GM12801 (cell line): ENCODE measurements around the gene SBF1.

Experiments used
- CTCF ChIP-seq: IDR thresholded peaks from one replicate; pipeline ENCODE4 v1.5.1; 2011; ENCODE audit warnings: control low read depth; ENCODE audit not compliant: insufficient read length; ENCODE audit errors: extremely low read depth

The SBF1 gene

GRCh38 chr22:50481440-50482106 is 6.7 kb upstream of the SBF1 start, which contains the start of gene ADM2:
TSS of gene ADM2 (plus strand) at chr22:50481543. CDS start at chr22:50481848, 305 bp downstream.
- TF ChIP-seq CTCF: no peak

DNA sequence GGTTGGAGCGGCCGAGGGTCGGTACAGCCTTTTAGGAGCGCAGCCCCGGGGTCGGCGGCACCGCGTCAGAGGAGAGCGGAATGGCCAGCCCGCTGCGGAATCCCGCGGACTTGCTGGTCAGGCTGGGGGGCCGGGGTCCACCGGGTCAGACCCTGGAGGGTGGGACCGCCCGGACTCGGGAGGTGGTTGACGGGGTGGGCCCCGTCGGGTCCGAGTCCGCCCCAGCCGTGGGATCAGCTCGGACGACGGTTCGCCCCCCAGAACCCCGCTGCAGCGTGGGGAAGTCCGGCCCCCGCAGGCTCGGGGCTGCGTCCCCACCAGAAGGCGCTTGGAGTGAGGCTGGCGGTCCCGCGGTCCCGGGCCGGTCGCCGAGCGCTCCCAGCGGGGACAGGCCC is 6.2 kb upstream of the SBF1 start:
- no peak for TF ChIP-seq CTCF

DNA sequence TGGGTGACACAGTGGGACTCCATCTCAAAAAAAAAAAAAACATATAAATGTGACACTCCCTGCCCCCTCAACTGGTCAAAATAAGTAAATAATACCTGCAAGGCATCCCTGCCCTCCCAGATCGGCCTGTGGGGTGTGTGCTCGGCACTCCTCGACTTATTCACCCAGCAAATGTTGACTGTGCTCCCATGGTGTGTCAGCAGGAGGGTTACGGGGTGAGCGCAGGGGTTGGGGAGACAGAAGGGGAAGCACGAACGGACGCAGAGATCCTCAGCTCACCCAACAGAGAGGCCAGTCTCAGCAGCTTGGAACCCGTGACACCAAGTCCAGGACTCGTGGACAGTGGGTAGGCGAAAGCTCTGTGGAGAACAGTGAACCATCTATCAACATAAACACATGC is 4.9 kb upstream of the SBF1 start:
- no peak for TF ChIP-seq CTCF

DNA sequence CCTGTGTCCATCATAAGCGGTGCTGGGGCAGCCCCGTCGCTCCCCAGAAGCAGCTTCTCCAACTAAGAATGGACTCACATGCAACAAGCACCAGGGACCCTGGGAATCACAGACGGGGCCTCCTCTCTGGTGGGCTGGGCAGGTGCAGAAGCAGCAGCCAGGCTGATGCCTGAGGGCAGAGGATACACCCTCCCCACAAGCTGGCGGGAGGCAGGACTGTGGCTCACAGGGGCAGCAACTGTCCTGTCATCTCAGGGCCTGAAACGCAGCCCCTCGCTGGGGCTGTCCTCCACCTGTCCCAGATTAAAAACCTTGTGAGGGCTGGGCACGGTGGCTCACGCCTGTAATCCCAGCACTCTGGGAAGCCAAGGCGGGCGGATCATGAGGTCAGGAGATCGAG is 3.1 kb upstream of the SBF1 start:
- no peak for TF ChIP-seq CTCF

DNA sequence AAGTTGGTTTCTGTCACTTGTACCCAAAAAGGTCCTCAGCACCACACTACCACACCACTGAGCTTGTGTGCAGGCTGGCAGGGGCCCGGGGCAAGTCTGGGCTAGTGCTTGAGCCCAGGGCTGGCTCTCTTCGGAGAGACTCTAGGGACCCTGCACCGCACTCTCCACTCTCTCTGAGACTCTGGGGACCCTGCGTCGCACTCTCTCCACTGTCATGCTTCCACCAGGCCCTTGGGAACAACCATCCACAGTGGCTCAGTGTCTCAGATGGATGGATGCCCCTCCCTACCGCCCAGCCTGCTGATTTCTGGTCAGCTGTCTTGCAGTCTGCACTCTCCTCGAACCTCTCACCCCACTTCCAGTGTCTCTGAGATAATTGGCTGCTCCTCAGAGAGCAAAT is 2.0 kb upstream of the SBF1 start:
- TF ChIP-seq CTCF: no peak

GRCh38 chr22:50475652-50476002 is 792 bp upstream of the SBF1 start:
- no peak for TF ChIP-seq CTCF

DNA sequence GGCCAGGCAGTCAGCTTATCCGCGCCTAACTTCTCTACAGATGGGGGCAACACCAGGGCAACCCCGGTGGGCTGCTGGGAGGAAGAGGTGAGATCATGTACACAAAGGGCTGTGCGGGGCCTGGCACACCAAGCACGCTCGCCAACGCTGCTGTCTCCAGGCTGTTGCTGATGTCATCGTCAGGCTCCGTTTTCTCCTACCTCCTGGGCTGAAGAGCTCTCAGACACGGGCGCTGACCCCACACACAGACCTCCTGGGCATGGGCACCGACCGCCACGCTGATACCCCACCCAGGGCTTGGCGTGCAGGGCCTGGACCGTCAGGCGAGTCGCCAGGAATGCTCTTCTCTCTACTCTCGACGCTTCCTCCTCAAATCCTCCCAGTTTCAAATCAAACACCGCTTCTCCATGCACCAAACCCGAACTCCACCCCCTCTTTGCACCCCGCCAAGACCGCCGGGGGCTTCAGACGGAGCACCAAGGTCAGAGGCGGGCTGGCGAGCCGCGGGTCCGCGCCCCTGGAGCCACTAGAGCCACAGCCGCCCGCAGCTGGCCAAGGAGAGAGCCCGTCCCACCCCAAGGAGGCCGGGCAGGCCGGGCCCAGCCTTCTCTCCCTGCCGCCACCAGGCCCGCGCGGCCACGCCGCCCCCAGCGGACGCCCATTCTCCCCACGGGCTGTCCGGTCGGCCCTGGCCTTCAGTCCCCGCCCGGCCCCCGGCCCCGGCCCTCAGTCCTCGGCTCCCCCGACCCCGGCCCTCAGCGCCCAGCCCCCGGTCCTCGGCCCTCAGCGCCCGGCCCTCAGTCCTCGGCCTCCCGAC is 772 bp downstream of the SBF1 start:
- no peak for TF ChIP-seq CTCF
